GM23338 (cell line): ENCODE results near the gene B3GAT3.
"Not testable (repeated sequence)": the region's sequence is repeated elsewhere in the genome, so short reads cannot be mapped to it uniquely, and the experiment has no call there.

Experiments
- CREB1 ChIP-seq: fragments of 250-450 bp; sonication (Bioruptor Pico); IDR thresholded peaks from 2 replicates; pipeline ENCODE4 v1.5.0; 2020; ENCODE audit warnings: low read depth, mild to moderate bottlenecking, moderate library complexity
- EZH2 ChIP-seq: fragments of 200-600 bp; sonication (generic); IDR thresholded peaks from one replicate; pipeline ENCODE4 v1.8.0; 2017; ENCODE audit warnings: antibody characterized with exemption, mild to moderate bottlenecking, low read depth; ENCODE audit not compliant: unreplicated experiment
- JUNB ChIP-seq: IDR thresholded peaks from one replicate; pipeline ENCODE4 v1.6.1; 2016; ENCODE audit warnings: antibody characterized with exemption; ENCODE audit not compliant: unreplicated experiment
- NANOG ChIP-seq: IDR thresholded peaks from 2 replicates; pipeline ENCODE4 v1.6.1; 2016; ENCODE audit warnings: antibody characterized with exemption, borderline replicate concordance
- POLR2AphosphoS5 ChIP-seq: IDR thresholded peaks from 2 replicates; pipeline ENCODE4 v1.6.1; 2016; ENCODE audit warnings: antibody characterized with exemption, low read depth
- STAT1 ChIP-seq: IDR thresholded peaks from one replicate; pipeline ENCODE4 v1.6.1; 2016; ENCODE audit warnings: antibody characterized with exemption; ENCODE audit not compliant: unreplicated experiment
- ZNF114 ChIP-seq: fragments of 250-450 bp; sonication (Bioruptor Pico); IDR thresholded peaks from 2 replicates; pipeline ENCODE4 v1.5.0; 2020; ENCODE audit warnings: mild to moderate bottlenecking, moderate library complexity
- TF ChIP-seq, protein P1 (sequence below), 2 experiments: fragments of 200-600 bp in 1 of 2; sonication (generic) in 1 of 2; conservative IDR thresholded peaks; 2 replicates each; pipeline versions ENCODE4 v1.5.1 to v1.6.1; 2016 to 2017; ENCODE audit warnings: antibody characterized with exemption in 2 of 2, low read depth in 2 of 2, mild to moderate bottlenecking in 2 of 2, moderate library complexity in 1 of 2

DNA sequence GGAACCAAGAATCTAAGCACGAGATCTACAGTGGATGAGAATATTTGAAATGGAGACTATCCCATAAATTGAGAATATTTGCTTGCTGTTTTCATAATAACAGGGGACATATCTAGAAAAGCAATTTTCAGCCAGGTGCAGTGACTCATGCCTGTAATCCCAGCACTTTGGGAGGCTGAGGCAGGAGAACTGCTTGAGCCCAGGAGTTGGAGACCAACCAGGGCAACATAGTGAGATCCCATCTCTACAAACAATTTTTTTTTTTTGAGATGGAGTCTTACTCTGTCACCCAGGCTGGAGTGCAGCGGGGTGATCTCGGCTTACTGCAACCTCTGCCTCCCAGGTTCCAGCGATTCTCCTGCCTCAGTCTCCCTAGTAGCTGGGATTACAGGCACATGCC, 40.1 kb downstream of the B3GAT3 start:
- TF ChIP-seq, protein P1, sequence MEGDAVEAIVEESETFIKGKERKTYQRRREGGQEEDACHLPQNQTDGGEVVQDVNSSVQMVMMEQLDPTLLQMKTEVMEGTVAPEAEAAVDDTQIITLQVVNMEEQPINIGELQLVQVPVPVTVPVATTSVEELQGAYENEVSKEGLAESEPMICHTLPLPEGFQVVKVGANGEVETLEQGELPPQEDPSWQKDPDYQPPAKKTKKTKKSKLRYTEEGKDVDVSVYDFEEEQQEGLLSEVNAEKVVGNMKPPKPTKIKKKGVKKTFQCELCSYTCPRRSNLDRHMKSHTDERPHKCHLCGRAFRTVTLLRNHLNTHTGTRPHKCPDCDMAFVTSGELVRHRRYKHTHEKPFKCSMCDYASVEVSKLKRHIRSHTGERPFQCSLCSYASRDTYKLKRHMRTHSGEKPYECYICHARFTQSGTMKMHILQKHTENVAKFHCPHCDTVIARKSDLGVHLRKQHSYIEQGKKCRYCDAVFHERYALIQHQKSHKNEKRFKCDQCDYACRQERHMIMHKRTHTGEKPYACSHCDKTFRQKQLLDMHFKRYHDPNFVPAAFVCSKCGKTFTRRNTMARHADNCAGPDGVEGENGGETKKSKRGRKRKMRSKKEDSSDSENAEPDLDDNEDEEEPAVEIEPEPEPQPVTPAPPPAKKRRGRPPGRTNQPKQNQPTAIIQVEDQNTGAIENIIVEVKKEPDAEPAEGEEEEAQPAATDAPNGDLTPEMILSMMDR (conservative IDR thresholded peaks at IDR 0.05; ENCODE audit: low read depth in 2 of 2): not testable (repeated sequence)
- not testable (repeated sequence) for TF ChIP-seq POLR2AphosphoS5; ZNF114 (CRISPR knock-in tag); EZH2; CREB1 (CRISPR knock-in tag); NANOG; STAT1; JUNB
